HCT116 (cell line): ENCODE results near the gene WDR37. TPM values are rescaled to one million over a fixed set of nuclear protein-coding genes. Genes with fewer than 3 reads are reported as not detected.

ENCODE experiments used
- ATAC-seq: fragments of 200-7000 bp; cut with Tn5 transposase; 2 replicates; pipeline ENCODE4 v1.9.1; 2020; ENCODE audit warnings: mild to moderate bottlenecking, moderate library complexity
- BruUV-seq: library from RNA; stranded (reverse); fragments of 400-500 nt; replicated peaks from 2 replicates; lab custom pipeline; 2021; lab: Mats Ljungman, UMichigan
- CTCF ChIA-PET: fragments of 300-600 bp; sonication (Branson Sonifier 250); formaldehyde crosslinking; loops from one replicate; lab custom pipeline; 2021; ENCODE audit warnings: antibody characterized with exemption; lab: Charles Lee
- POLR2A ChIA-PET: fragments of 300-600, 350-600 bp; sonication (Branson Sonifier 250); formaldehyde crosslinking; loops from one replicate; lab custom pipeline; 2021; ENCODE audit warnings: antibody characterized with exemption; lab: Charles Lee
- RAD21 ChIA-PET, 2 experiments: fragments of 300-600 bp; sonication (Branson Sonifier 250); formaldehyde crosslinking; loops; one replicate each; lab custom pipeline; 2023; ENCODE audit warnings: low total read pairs in 2 of 2; ENCODE audit not compliant: uncharacterized antibody in 2 of 2, unreplicated experiment in 2 of 2, low non-redundant PET in 1 of 2; lab: Charles Lee
- DNase-seq: peaks from one replicate; pipeline ENCODE4 v3.0.0-alpha.2; 2010; ENCODE audit warnings: low read depth, low spot score
- H2AFZ ChIP-seq: fragments of 200-600 bp; shearing (Covaris generic), sonication (generic); 2 replicates; pipeline ENCODE4 v1.6.1; 2017; ENCODE audit warnings: low read depth, mixed run types, mixed read lengths, antibody characterized with exemption, low read length; ENCODE audit not compliant: poor library complexity, severe bottlenecking
- H3K27ac ChIP-seq: 2 replicates; pipeline ENCODE4 v1.5.1; 2012; ENCODE audit warnings: low read depth, low read length
- H3K27me3 ChIP-seq: fragments of 200-600 bp; sonication (generic); 2 replicates; pipeline ENCODE4 v1.6.1; 2016; ENCODE audit warnings: mixed run types, low read length, mixed read lengths; ENCODE audit not compliant: insufficient read depth
- H3K36me3 ChIP-seq, 2 experiments: fragments of 200-500 bp in 1 of 2; fragments of 200-600 bp in 1 of 2; sonication (Bioruptor generic) in 1 of 2; sonication (generic) in 1 of 2; 2 replicates each; pipeline versions ENCODE4 v1.5.1 to v1.6.1; 2014 to 2016; ENCODE audit warnings: low read length in 2 of 2, inconsistent platforms in 1 of 2, mixed read lengths in 1 of 2, mixed run types in 1 of 2; ENCODE audit not compliant: insufficient read depth in 2 of 2, control insufficient read depth in 1 of 2
- H3K4me1 ChIP-seq, 2 experiments: fragments of 200-600 bp in 1 of 2; sonication (generic) in 1 of 2; 2 replicates each; pipeline versions ENCODE4 v1.5.1 to v1.6.1; 2012 to 2017; ENCODE audit warnings: low read length in 2 of 2, inconsistent platforms in 1 of 2, mild to moderate bottlenecking in 1 of 2, mixed read lengths in 1 of 2, mixed run types in 1 of 2, moderate library complexity in 1 of 2; ENCODE audit not compliant: insufficient read depth in 2 of 2, control insufficient read depth in 1 of 2
- H3K4me2 ChIP-seq: fragments of 200-600 bp; sonication (generic); 2 replicates; pipeline ENCODE4 v1.6.1; 2017; ENCODE audit warnings: mixed run types, low read length, mixed read lengths
- H3K4me3 ChIP-seq, 2 experiments: fragments of 200-600 bp in 1 of 2; sonication (generic) in 1 of 2; replicated peaks in 1 of 2; 2 replicates each; pipeline ENCODE4 v1.5.1; 2011 to 2016; ENCODE audit warnings: low read length in 2 of 2, control low read depth in 1 of 2, low read depth in 1 of 2, mild to moderate bottlenecking in 1 of 2, mixed read lengths in 1 of 2, mixed run types in 1 of 2
- H3K79me2 ChIP-seq: fragments of 200-600 bp; sonication (generic); 2 replicates; pipeline ENCODE4 v1.6.1; 2017; ENCODE audit warnings: mild to moderate bottlenecking, mixed run types, low read length, moderate library complexity, mixed read lengths; ENCODE audit not compliant: insufficient read depth
- H3K9ac ChIP-seq: fragments of 200-600 bp; sonication (generic); 2 replicates; pipeline ENCODE4 v1.6.1; 2016; ENCODE audit warnings: low read length, mixed read lengths
- H3K9me2 ChIP-seq: fragments of 200-600 bp; sonication (generic), shearing (Covaris generic); 2 replicates; pipeline ENCODE4 v1.6.1; 2017; ENCODE audit warnings: mixed run types, mild to moderate bottlenecking, moderate library complexity; ENCODE audit not compliant: insufficient read depth
- H3K9me3 ChIP-seq, 2 experiments: fragments of 200-500 bp in 1 of 2; fragments of 200-600 bp in 1 of 2; sonication (Bioruptor generic) in 1 of 2; sonication (generic) in 1 of 2; 2 replicates each; pipeline ENCODE4 v1.6.1; 2014 to 2017; ENCODE audit warnings: low read length in 2 of 2, mixed read lengths in 2 of 2, inconsistent platforms in 1 of 2, low read depth in 1 of 2, mild to moderate bottlenecking in 1 of 2, mixed run types in 1 of 2, moderate library complexity in 1 of 2; ENCODE audit not compliant: control insufficient read depth in 1 of 2, insufficient read depth in 1 of 2
- H4K20me1 ChIP-seq: fragments of 200-600 bp; sonication (generic), shearing (Covaris generic); 2 replicates; pipeline ENCODE4 v1.6.1; 2017; ENCODE audit warnings: mixed run types, mild to moderate bottlenecking, moderate library complexity; ENCODE audit not compliant: insufficient read depth
- ELF1 ChIP-seq: IDR thresholded peaks from 2 replicates; pipeline ENCODE4 v1.6.1; 2012; ENCODE audit warnings: low read depth, borderline replicate concordance
- EZH2 ChIP-seq: fragments of 200-600 bp; sonication (generic); IDR thresholded peaks from 2 replicates; pipeline ENCODE4 v1.6.1; 2017; ENCODE audit warnings: antibody characterized with exemption, mixed run types
- JUND ChIP-seq: IDR thresholded peaks from 2 replicates; pipeline ENCODE4 v1.6.1; 2012
- POLR2A ChIP-seq: IDR thresholded peaks from 2 replicates; pipeline ENCODE4 v1.7.0; 2011; ENCODE audit warnings: borderline replicate concordance; ENCODE audit not compliant: insufficient read depth, insufficient read length; ENCODE audit errors: extremely low read depth
- SIN3A ChIP-seq: IDR thresholded peaks from 2 replicates; pipeline ENCODE4 v1.6.1; 2012; ENCODE audit warnings: low read depth
- SRF ChIP-seq: IDR thresholded peaks from 2 replicates; pipeline ENCODE4 v1.6.1; 2012; ENCODE audit warnings: low read depth
- TCF7L2 ChIP-seq: IDR thresholded peaks from 2 replicates; pipeline ENCODE4 v1.7.0; 2011; ENCODE audit warnings: borderline replicate concordance, inconsistent platforms; ENCODE audit not compliant: insufficient read depth, insufficient read length; ENCODE audit errors: extremely low read depth
- ZNF274 ChIP-seq: fragments of 200-500 bp; sonication (Bioruptor generic); IDR thresholded peaks from 2 replicates; pipeline ENCODE4 v1.6.1; 2014; ENCODE audit warnings: mild to moderate bottlenecking, low read depth, low read length, inconsistent platforms
- intact Hi-C: fragments of 100-400 bp; cut with micrococcal nuclease; formaldehyde crosslinking; loops from 2 replicates; pipeline ENCODE4 v1.10.0; 2022
- total RNA-seq: library from RNA; stranded (reverse); gene quantifications from one replicate; pipeline ENCODE4 v1.2.1, GENCODE V29; 2021; ENCODE audit not compliant: unreplicated experiment
- TF ChIP-seq, protein P1 (sequence below): IDR thresholded peaks from 2 replicates; pipeline ENCODE4 v1.6.1; 2012

Gene WDR37
- total RNA-seq, 1 experiment from 2014 or later, result 9.1 TPM

DNA sequence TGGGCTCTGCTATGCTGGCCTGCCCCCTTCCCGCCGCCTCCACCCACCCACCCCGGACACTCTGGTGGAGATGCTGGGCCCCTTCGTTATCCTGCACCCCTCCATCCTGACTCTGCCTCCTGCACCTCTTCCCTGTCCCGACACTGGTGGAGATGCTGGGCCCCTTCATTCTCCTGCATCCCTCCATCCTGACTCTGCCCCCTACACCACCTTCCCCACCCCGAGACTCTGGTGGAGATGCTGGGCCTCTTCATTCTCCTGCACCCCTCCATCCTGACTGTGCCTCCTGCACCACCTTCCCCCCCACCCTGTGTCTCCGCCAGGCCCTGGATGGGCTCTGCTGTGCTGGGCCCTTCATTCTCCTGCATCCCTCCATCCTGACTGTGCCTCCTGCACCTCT, 45.5 kb upstream of the WDR37 start:
- peaks cover 68 to 75% of the 10 kb centered on the region in 2 experiments for H3K36me3 ChIP-seq
- H3K4me1 ChIP-seq, result no peaks in the 10 kb centered on the region
- H3K9ac ChIP-seq, result no peak overlapping the region
- POLR2A ChIA-PET, result no interaction called here
- BruUV-seq, result no TSS peak
- H3K27ac ChIP-seq, result no peak overlapping the region
- no peak overlapping the region for H3K4me2 ChIP-seq
- H3K9me2 ChIP-seq, result no peaks in the 10 kb centered on the region
- TF ChIP-seq EZH2 (no peak), ELF1 (no peak), SRF (no peak)
- CTCF ChIA-PET, result no interaction called here
- H3K9me3 ChIP-seq, result no peaks in the 10 kb centered on the region
- H3K4me3 ChIP-seq, result no peak overlapping the region
- H4K20me1 ChIP-seq, result no peaks in the 10 kb centered on the region
- peaks cover 71% of the 10 kb centered on the region for H3K79me2 ChIP-seq
- no peak overlapping the region for H2AFZ ChIP-seq
- H3K27me3 ChIP-seq, result no peaks in the 10 kb centered on the region
- no peak for DNase-seq
- RAD21 ChIA-PET, result no interaction called here
- intact Hi-C loops, result no loop called here
- ATAC-seq, result no peak

DNA sequence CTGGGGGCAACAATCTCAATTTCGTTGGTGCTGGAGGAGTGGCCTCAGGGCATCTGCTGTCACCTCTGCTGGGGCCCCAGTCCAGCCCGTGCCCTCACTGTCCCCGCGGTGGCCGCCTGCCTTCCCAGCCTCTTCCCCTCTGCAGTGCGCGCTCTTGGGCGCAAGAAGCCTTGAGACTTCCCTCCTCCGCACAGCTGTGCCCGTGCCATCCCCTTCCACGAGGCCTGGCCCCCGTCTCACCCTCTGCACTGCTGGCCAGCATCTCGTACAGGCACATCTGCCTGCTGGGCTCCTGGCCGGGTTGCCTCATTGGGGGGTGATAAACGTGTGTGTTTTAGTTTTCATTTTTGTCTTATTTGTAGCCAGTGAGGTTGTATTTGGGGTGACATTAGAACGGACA, 44.5 kb upstream of the WDR37 start:
- Histone ChIP-seq H3K36me3 (peaks cover 70 to 71% of the 10 kb centered on the region in 2 experiments), H3K27me3 (no peaks in the 10 kb centered on the region), H3K4me1 (no peaks in the 10 kb centered on the region), H3K9ac (no peak overlapping the region), H3K79me2 (peaks cover 67% of the 10 kb centered on the region), H3K4me2 (no peak overlapping the region), H3K4me3 (no peak overlapping the region), H3K9me3 (no peaks in the 10 kb centered on the region), H3K9me2 (no peaks in the 10 kb centered on the region), H3K27ac (no peak overlapping the region), H4K20me1 (no peaks in the 10 kb centered on the region), H2AFZ (no peak overlapping the region)
- CTCF ChIA-PET, result no interaction called here
- DNase-seq, result no peak
- intact Hi-C loops, result no loop called here
- RAD21 ChIA-PET, result no interaction called here
- ATAC-seq, result no peak
- POLR2A ChIA-PET, result no interaction called here
- TF ChIP-seq ZNF274 (no peak), TCF7L2 (no peak), SRF (no peak), JUND (no peak), SIN3A (no peak), POLR2A (no peak)
- TF ChIP-seq, protein P1, sequence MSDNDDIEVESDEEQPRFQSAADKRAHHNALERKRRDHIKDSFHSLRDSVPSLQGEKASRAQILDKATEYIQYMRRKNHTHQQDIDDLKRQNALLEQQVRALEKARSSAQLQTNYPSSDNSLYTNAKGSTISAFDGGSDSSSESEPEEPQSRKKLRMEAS, result no peak
- no TSS peak for BruUV-seq
